Stimulated activated CD8-positive, alpha-beta memory T cell treated with anti-CD3 and anti-CD28 coated beads, Interleukin-4, amount 100 ng/mL, for 48 hours (primary cell): ENCODE data around the gene ADRA2C.
"Not testable (repeated sequence)": the region's sequence is repeated elsewhere in the genome, so short reads cannot be mapped to it uniquely, and the experiment has no call there.

Experiments used
- DNase-seq: peaks from one replicate; pipeline ENCODE4 v3.0.0-alpha.2; 2020

Gene ADRA2C

DNA sequence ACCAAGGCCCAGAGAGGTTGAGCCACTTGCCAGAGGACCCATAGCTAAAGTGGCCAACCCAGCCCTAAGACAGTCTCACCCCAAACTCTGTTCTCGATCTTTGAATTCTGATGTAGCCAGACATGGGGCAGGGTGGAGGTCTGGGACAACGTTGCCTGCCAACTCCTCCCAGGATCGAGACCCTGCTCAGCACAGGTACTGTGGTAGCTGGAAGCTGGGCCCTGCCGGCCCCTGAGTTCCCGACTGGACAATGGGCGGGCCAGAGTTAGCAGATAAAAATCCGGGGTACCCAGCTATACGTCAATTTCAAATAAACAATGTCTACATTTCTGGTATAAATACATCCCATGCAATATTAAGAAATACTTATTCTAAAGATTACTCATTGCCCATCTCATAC lies 35.3 kb downstream of the ADRA2C start:
- DNase-seq = no peak

DNA sequence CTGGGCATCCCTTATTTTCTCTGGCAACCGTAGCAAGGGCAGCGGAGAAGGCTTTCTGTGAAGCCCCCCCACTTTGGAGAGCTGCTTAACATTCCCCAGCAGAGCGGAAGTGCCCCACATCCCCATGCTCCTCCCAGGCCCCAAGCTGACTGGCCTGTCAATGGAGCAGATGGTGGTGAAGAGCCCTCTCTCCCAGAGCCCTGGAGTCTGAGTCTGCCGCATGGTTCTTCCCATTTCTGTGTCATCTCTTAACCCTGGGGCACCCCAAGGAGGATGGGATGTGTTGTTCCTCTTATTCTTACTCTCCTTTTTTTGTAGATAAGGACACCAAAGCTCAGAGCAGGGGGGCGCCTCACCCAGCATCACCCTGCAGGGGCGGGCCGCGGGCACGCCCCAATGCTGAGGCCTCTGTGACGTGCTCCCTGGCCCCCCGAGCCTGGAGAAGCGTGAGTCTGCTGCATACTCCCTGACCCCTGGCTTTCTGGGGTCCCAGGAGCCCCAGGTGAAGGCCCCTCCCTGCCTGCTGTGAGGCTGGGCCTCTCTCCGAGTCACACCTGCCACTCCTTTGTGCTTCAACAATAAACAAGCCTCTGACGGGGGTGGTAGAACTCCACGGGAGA lies 35.9 kb downstream of the ADRA2C start:
- DNase-seq = no peak

- DNase-seq = no peak
These were observed 36.6 kb downstream of the ADRA2C start for GRCh38 chr4:3802571-3803474.

DNA sequence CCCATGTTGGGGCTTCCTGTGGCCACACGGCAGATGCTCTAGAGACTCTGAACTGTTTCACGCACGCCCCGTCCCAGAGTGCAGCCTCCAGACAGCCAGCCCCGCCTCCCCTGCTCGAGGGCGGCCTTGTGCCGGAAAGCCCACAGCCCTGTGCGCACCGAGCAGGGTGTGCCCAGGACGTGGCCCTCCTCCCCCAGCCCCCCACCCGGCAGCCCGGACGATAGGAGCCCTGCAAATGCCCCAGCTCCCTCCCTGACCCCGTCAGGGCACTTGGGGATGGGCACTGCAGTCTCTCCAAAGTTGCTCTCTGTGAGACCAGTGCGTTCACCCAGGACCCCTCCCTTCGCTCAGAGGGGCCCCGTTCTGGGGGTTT lies 37.3 kb downstream of the ADRA2C start:
- no peak for DNase-seq

GRCh38 chr4:3803946-3804345 lies 37.8 kb downstream of the ADRA2C start:
- no peak for DNase-seq

GRCh38 chr4:3805026-3805425 lies 38.8 kb downstream of the ADRA2C start:
- no peak for DNase-seq

- no peak for DNase-seq
These were observed 39.5 kb downstream of the ADRA2C start for GRCh38 chr4:3805731-3806130.

GRCh38 chr4:3807311-3807710 lies 41.1 kb downstream of the ADRA2C start:
- no peak for DNase-seq

- DNase-seq = no peak
These were observed 41.8 kb downstream of the ADRA2C start for GRCh38 chr4:3807822-3808496.

GRCh38 chr4:3808597-3808996 lies 42.4 kb downstream of the ADRA2C start:
- no peak for DNase-seq

DNA sequence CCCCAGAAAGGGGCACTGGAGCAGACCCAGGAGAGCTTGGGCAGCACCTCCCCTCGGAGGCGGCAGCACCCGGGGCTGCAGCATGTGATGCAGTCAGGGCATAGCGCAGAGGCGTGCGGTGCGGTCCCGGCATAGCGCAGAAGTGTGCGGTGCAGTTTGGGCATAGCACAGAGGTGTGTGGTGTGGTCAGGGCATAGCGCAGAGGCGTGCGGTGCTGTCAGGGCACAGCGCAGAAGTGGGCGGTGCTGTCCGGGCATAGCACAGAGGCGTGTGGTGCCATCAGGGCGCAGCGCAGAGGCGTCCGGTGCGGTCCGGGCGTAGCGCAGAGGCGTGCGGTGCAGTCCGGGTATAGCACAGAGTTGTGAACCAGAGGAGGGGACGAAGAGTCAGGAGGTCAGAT lies 42.8 kb downstream of the ADRA2C start:
- no peak for DNase-seq

GRCh38 chr4:3809451-3810110 lies 43.4 kb downstream of the ADRA2C start:
- no peak for DNase-seq

DNA sequence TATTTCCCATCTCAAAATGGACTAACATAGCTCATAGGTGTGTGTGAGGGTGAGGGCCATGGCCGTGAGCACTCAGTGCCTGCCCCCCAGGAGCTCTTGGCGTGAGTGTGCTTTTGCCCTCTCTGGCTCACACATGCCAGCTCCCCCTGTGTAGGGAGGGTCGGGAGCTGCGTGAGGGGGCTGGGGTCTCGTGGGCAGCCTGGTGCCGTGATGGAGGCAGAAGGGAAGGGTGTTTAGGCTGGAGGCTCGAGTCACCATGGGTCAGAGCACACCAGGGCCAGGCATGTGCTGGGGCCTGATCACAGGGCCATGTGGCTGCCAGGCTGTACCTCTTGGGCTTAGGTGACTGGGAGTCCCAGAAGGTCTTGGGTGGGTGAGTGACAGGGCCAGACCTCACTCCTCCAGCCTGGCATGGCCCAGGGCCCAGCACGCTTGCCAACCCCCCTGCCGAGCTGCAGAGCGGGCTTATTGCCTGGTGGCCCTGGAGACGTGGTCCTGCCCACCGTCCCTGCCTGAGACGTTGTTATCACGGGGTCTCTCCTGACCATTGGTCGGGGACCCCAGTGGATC lies 44.0 kb downstream of the ADRA2C start:
- no peak for DNase-seq

DNA sequence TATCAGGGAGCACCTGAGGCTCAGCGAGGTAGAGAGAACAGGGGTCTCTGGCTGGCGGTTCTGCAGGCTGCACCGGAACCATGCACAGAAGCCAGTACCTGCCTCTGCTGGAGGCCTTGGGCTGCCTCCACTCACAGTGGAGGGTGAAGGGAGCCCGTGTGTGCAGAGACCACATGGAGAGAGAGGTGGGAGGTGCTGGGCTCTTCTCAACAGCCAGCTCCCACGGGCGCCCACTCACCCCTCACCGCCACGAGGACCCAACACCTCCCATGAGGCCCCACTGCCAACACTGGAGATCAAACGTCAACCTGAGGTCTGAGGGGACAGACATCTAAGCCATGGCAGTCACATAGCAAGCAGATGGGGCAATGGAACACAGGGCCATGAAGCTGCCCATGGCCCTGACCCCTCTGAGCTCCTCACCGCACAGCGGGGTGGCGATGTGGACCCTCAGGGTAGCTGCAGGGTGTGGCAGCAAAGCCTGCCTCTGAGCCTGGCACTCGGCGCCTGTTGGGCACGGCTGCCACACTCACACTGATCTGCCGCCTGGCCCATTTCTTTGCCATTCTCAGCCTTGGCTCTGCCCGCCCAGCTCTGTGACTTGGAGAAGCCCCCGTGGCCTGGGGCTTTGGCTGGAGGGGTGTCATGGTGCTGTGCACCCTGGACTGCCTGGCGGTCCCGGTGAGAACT lies 44.8 kb downstream of the ADRA2C start:
- no peak for DNase-seq

DNA sequence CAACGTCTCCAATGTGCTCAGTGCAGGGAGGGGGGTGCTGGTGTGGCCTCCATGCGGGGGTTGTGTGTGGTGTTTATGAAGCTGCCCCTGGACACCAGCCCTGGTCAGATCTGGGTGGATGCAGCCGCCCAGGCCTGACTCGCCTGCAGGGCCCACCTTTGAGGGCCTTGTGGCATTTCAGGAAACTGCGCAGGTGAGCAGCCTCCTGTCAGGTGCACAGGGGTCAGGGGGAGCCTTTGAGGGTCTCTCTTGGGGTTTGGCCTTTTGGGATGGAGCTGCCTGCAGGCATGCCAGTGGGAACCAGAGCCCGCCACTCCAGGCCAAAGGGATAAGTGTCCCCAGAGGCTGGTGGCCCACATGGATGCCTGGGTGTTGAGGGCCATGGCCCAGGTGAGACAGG lies 45.4 kb downstream of the ADRA2C start:
- DNase-seq = no peak

- no peak for DNase-seq
These were observed 46.2 kb downstream of the ADRA2C start for GRCh38 chr4:3812211-3812934.

DNA sequence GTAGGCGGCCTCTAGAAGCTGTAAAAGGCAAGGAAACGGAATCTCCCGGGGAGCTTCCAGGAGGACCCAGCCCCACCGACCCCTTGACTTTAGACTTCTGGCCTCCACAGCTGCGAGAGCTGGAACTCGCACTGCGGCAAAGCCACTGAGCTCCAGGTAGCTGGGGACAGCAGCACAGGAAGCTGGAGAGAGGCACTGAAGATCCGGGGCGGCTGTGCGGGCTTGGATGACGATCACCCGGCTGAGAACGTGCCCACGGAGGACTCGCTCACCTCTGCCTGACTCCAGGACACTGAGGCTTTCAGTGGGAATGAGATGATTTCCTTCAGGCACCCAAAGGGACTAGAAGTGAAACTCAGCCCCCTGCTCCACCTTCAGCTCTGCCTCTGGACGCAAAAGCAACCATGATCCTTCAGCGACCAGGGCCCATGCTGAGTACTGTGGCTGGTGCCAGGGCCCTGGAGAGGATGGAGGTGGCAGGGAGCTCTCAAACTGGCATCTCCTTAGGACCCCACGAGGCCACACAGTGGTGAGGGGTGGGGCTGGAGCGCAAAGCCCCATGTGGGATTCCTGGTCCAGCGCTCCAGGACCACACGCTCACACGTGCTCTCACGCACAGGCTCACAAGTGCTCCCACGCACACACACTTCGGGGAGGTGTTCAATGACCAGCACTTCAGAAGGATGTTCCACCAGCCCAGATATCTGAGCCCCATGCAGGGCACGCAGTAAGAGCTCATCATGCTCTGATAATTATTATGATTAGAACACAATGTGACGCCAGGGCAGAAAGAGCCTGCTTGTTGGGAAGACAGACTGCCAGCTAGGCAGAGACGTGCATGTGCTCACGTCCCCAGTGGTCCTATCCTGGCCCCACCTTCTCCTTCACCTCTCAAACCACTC lies 47.2 kb downstream of the ADRA2C start:
- no peak for DNase-seq

DNA sequence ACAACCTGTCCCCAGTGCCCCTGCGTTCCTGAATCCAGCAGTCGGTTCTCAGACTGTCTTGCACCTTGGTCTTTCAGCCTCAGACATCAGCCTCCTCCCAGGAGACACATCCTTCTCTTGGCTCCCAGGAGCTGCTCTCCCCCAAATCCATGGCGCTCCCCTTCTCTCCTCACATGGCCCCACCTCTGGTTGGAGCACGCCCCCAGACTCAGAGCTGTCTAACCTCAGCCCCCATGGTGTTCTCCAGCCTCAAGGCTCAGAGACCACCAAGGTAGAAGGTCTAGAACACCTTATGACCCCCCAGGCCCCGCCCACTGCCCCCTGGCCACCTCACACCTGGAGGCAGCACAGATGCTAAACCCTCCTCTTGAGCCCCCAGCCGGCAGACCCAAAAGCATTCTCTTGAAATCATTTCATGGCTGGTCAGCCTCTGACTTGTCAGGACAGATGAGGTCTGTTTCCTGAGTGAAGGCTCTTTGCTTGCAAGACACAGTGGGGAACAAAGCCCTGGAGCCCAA lies 47.9 kb downstream of the ADRA2C start:
- DNase-seq = no peak

DNA sequence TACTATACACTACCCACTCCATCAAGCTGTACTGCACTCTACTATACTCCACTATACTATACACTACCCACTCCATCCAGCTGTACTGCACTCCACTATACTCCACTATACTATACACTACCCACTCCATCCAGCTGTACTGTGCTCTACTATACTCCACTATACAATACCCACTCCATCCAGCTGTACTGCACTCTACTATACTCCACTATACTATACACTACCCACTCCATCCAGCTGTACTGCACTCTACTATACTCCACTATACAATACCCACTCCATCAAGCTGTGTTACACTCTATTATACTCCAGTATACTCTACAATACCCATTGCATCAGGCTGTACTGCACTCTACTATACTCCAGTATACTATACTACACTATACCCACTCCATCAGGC lies 48.7 kb downstream of the ADRA2C start:
- DNase-seq = not testable (repeated sequence)

DNA sequence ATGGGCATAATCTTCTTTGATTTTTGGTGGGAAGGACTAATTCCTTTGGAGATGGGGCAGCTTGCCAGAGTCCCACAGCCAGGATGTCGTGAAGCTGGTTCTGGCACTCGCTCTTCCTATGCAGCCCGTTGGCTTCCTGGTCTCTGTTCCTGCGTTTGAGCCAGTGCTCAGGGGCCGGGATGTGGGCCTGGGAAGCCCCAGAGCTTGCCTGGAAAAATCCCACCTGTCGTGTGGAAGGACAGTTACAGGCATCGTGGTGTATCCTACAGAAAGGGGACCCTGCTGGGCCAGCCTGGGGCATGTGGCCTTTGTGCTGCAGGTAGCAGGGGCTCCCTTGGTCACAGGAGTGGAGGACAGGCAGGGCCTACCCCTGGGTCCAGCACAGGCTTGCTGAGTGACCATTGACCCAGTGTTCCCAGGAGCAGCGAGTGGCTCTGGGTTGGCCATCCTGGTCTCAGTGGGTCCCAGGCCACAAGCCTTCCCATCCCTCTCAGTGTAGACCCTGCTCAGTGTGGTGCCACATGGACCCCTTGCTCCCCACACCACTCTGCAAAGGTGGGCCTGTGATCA lies 50.2 kb downstream of the ADRA2C start:
- DNase-seq = no peak
